K562 (cell line): ENCODE measurements around the gene NFATC1. TPM values are rescaled to one million over a fixed set of nuclear protein-coding genes. Genes with fewer than 3 reads are reported as not detected.

Experiments
- ATAC-seq: fragments of 200-7000 bp; cut with Tn5 transposase; 3 replicates; pipeline ENCODE4 v1.9.1; 2020; ENCODE audit warnings: moderate library complexity
- BruUV-seq: library from RNA; stranded (reverse); fragments of 400-500 nt; replicated peaks from 2 replicates; lab custom pipeline; 2021; lab: Mats Ljungman, UMichigan
- CTCF ChIA-PET: fragments of 300-600 bp; formaldehyde crosslinking; extraction: SDS; loops from one replicate; lab custom pipeline; 2021; ENCODE audit warnings: low intra/inter-chr PET ratio; lab: Yijun Ruan, JAX
- POLR2A ChIA-PET: fragments of 300-600, 350-650 bp; sonication (Branson Sonifier 250); formaldehyde crosslinking; extraction: SDS; loops from one replicate; lab custom pipeline; 2021; ENCODE audit warnings: antibody characterized with exemption, inconsistent platforms; lab: Yijun Ruan, JAX
- DNase-seq, 4 experiments: peaks; one replicate each; pipeline versions ENCODE4 v3.0.0 to v3.0.0-alpha.2; 2011 to 2018; ENCODE audit warnings: low spot score in 3 of 4, mixed read lengths in 3 of 4; ENCODE audit errors: extremely low read depth in 1 of 4
- FAIRE-seq: peaks from 2 replicates; lab custom pipeline; 2011; peaks lifted over from hg19 to GRCh38; lab: Jason Lieb, UNC
- H2AFZ ChIP-seq: 2 replicates; pipeline ENCODE4 v1.6.0; 2011; ENCODE audit warnings: low read depth, low read length, control low read depth, inconsistent platforms
- H3K27ac ChIP-seq: fragments of 200-600 bp; 3 replicates; pipeline ENCODE4 v1.8.0; 2011; ENCODE audit warnings: low read depth, mild to moderate bottlenecking, control low read depth, inconsistent platforms, low read length, moderate library complexity, mixed read lengths; ENCODE audit errors: extremely low read depth
- H3K27me3 ChIP-seq, 2 experiments: fragments of 300-600 bp in 1 of 2; 2 replicates in 1 of 2; 3 replicates in 1 of 2; pipeline versions ENCODE4 v1.6.0 to v1.8.0; 2011; ENCODE audit warnings: inconsistent platforms in 2 of 2, low read length in 2 of 2, mild to moderate bottlenecking in 1 of 2, mixed read lengths in 1 of 2, moderate library complexity in 1 of 2; ENCODE audit not compliant: control insufficient read depth in 2 of 2, insufficient read depth in 2 of 2
- H3K36me3 ChIP-seq: fragments of 300-600 bp; 3 replicates; pipeline ENCODE4 v1.8.0; 2011; ENCODE audit warnings: mild to moderate bottlenecking, low read length, inconsistent platforms; ENCODE audit not compliant: control insufficient read depth, insufficient read depth
- H3K4me1 ChIP-seq, 2 experiments: fragments of 200-600 bp in 1 of 2; replicated peaks in 1 of 2; 2 replicates in 1 of 2; 3 replicates in 1 of 2; pipeline versions ENCODE4 v1.5.1 to v1.8.0; 2011; ENCODE audit warnings: inconsistent platforms in 2 of 2, low read length in 2 of 2, mild to moderate bottlenecking in 1 of 2, mixed read lengths in 1 of 2, moderate library complexity in 1 of 2; ENCODE audit not compliant: control insufficient read depth in 2 of 2, insufficient read depth in 2 of 2
- H3K4me2 ChIP-seq: 2 replicates; pipeline ENCODE4 v1.6.1; 2011; ENCODE audit warnings: low read length, control low read depth, inconsistent platforms, mixed read lengths; ENCODE audit not compliant: insufficient read depth
- H3K4me3 ChIP-seq: fragments of 200-600 bp; sonication (generic), shearing (Covaris generic); 2 replicates; pipeline ENCODE4 v1.5.1; 2016; ENCODE audit warnings: control low read depth, inconsistent platforms
- H3K79me2 ChIP-seq: fragments of 200-600 bp; 3 replicates; pipeline ENCODE4 v1.8.0; 2011; ENCODE audit warnings: low read length, inconsistent platforms; ENCODE audit not compliant: control insufficient read depth, insufficient read depth
- H3K9ac ChIP-seq, 2 experiments: 2 replicates each; pipeline versions ENCODE4 v1.6.0 to v1.6.1; 2011; ENCODE audit warnings: low read depth in 2 of 2, low read length in 2 of 2, control low read depth in 1 of 2, inconsistent platforms in 1 of 2, mild to moderate bottlenecking in 1 of 2, mixed read lengths in 1 of 2; ENCODE audit not compliant: insufficient read depth in 1 of 2
- H3K9me1 ChIP-seq: one replicate; pipeline ENCODE4 v1.6.0; 2011; ENCODE audit warnings: inconsistent platforms, mild to moderate bottlenecking, low read length, moderate library complexity; ENCODE audit not compliant: control insufficient read depth, insufficient read depth
- H3K9me3 ChIP-seq: replicated peaks from 2 replicates; pipeline ENCODE4 v1.5.1; 2011; ENCODE audit warnings: low read depth, low read length, inconsistent platforms; ENCODE audit not compliant: control insufficient read depth, insufficient read depth
- H4K20me1 ChIP-seq: replicated peaks from 2 replicates; pipeline ENCODE4 v1.6.1; 2011; ENCODE audit warnings: low read length, inconsistent platforms, mixed read lengths; ENCODE audit not compliant: control insufficient read depth, insufficient read depth
- ATF7 ChIP-seq: fragments of 450-650 bp; IDR thresholded peaks from 2 replicates; pipeline ENCODE4 v1.7.1; 2014; ENCODE audit warnings: mild to moderate bottlenecking, moderate library complexity
- HDAC3 ChIP-seq: fragments of 450-650 bp; IDR thresholded peaks from 2 replicates; pipeline ENCODE4 v1.6.1; 2018; ENCODE audit warnings: borderline replicate concordance, mild to moderate bottlenecking, moderate library complexity; ENCODE audit not compliant: partially characterized antibody
- IFI16 ChIP-seq: fragments of 250-450 bp; sonication (Bioruptor Pico); IDR thresholded peaks from 2 replicates; pipeline ENCODE4 v2.1.2; 2022; ENCODE audit warnings: mild to moderate bottlenecking, inconsistent platforms
- ILF3 ChIP-seq: fragments of 450-650 bp; IDR thresholded peaks from 2 replicates; pipeline ENCODE4 v1.6.1; 2018; ENCODE audit warnings: antibody characterized with exemption, mild to moderate bottlenecking, moderate library complexity, borderline replicate concordance
- MAZ ChIP-seq, 2 experiments: fragments of 450-650 bp in 1 of 2; sonication (generic) in 1 of 2; formaldehyde crosslinking; IDR thresholded peaks in 1 of 2; conservative IDR thresholded peaks in 1 of 2; 2 replicates each; pipeline versions ENCODE4 v1.4.0 to v1.5.0; 2020; ENCODE audit warnings: mild to moderate bottlenecking in 1 of 2, missing genetic modification reagents in 1 of 2
- SP1 ChIP-seq: sonication (generic); formaldehyde crosslinking; IDR thresholded peaks from 2 replicates; pipeline ENCODE4 v1.8.1; 2022; ENCODE audit warnings: mild to moderate bottlenecking, missing genetic modification reagents
- ZNF174 ChIP-seq: fragments of 250-450 bp; sonication (Bioruptor Pico); IDR thresholded peaks from 2 replicates; pipeline ENCODE4 v1.4.0; 2020; ENCODE audit warnings: mild to moderate bottlenecking
- ZNF699 ChIP-seq: fragments of 250-450 bp; sonication (Bioruptor Pico); IDR thresholded peaks from 2 replicates; pipeline ENCODE4 v1.8.0; 2021; ENCODE audit warnings: mild to moderate bottlenecking, moderate library complexity; ENCODE audit not compliant: insufficient replicate concordance
- WGBS: fragments of 100-300 bp; shearing (Covaris generic); methylation state at CpG from one replicate; pipeline ENCODE4 v1.1.6; 2016; ENCODE audit warnings: low coverage, mixed read lengths; ENCODE audit not compliant: insufficient coverage; ENCODE audit errors: missing lambda C conversion rate; 5-methylcytosine and 5-hydroxymethylcytosine counted together
- in situ Hi-C: fragments of 300-500 bp; cut with MboI; formaldehyde crosslinking; loops from 4 replicates; pipeline ENCODE4 v1.15.0; 2018; ENCODE audit warnings: inconsistent platforms, mixed read lengths
- intact Hi-C: fragments of 100-400 bp; cut with micrococcal nuclease; formaldehyde crosslinking; loops from 2 replicates; pipeline ENCODE4 v1.14.2; 2022
- polyA plus RNA-seq, 8 experiments: library from polyadenylated mRNA; depleted of rRNA in 4 of 8; stranded (reverse) in 5 of 8; unstranded in 3 of 8; fragments of >200 nt; fragmentation: Nextera tagmentation in 2 of 8; fragmentation: Illumina TruSeq in 1 of 8; extraction: Ambion mirVana in 2 of 8; extraction: Trizol in 1 of 8; gene quantifications; 2 replicates each; pipeline versions ENCODE4 v1.2.1 to v1.2.3, GENCODE V29; 2011 to 2014; ENCODE audit warnings: inconsistent platforms in 1 of 8, missing spikeins in 1 of 8
- total RNA-seq, 7 experiments: library from RNA; depleted of rRNA in 6 of 7; stranded (reverse); fragments of >200 nt in 6 of 7; fragmentation: Illumina TruSeq in 2 of 7; extraction: Trizol in 2 of 7; gene quantifications; 2 replicates each; pipeline versions ENCODE4 v1.2.1 to v1.2.3, GENCODE V29; 2011 to 2021; ENCODE audit warnings: low replicate concordance in 1 of 7
- TF ChIP-seq, protein P1 (sequence below): fragments of 250-450 bp; sonication (Bioruptor Pico); IDR thresholded peaks from 2 replicates; pipeline ENCODE4 v1.4.0; 2020
- TF ChIP-seq, protein P2 (sequence below): IDR thresholded peaks from 2 replicates; pipeline ENCODE4 v1.6.1; 2011; ENCODE audit warnings: borderline replicate concordance, low read depth, mild to moderate bottlenecking, moderate library complexity, low read length; ENCODE audit not compliant: insufficient read depth, poor library complexity, severe bottlenecking
- TF ChIP-seq, protein P3 (sequence below), 2 experiments: fragments of 450-650 bp in 1 of 2; sonication (generic) in 1 of 2; formaldehyde crosslinking in 1 of 2; IDR thresholded peaks in 1 of 2; conservative IDR thresholded peaks in 1 of 2; 2 replicates each; pipeline versions ENCODE4 v1.6.1 to v1.8.1; 2016 to 2023; ENCODE audit warnings: mild to moderate bottlenecking in 2 of 2, moderate library complexity in 2 of 2, inconsistent platforms in 1 of 2, missing genetic modification reagents in 1 of 2

The NFATC1 gene
- total and polyA plus RNA-seq, 9 of the 15 experiments (the other 6 are each of a cell fraction or from before 2014, with no cell fraction given), result 1.1 to 16.4 (median 2.5) TPM

DNA sequence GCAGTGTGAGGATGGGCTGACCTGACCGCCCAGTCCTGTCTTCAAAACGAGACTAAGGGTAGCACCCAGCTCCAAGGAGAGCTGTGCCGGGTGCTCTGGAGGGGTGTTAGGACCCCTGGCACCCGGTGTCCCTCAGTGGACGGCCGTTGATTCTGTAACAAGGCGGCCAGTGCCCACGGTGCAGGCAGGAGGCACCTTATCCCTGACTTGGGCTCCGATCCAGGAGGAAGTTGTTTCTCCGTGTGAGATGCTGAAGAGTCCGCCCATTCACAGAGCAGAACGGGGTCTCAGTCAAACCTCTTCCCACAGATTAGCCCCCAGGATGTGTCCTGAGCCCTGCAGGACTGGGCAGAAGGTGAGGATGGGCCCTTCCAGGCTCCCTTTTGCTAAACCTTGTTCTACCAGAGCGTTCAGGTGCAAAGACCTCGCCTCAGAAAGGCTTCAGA lies 123.0 kb downstream of the NFATC1 start:
- intact Hi-C loops, result no loop called here
- Histone ChIP-seq H3K4me3 (no peak overlapping the region), H3K27me3 (no peaks in the 10 kb centered on the region), H2AFZ (no peak overlapping the region), H3K9ac (no peak overlapping the region), H3K9me1 (no peaks in the 10 kb centered on the region), H4K20me1 (no peaks in the 10 kb centered on the region), H3K9me3 (no peaks in the 10 kb centered on the region), H3K4me1 (peaks cover 12 to 36% of the 10 kb centered on the region in 2 experiments; a peak in 4 of 5 replicates), H3K36me3 (no peaks in the 10 kb centered on the region), H3K79me2 (no peaks in the 10 kb centered on the region), H3K27ac (no peak overlapping the region), H3K4me2 (no peak overlapping the region)
- FAIRE-seq (no peak), ATAC-seq (no peak), DNase-seq (no peak)
- no TSS peak for BruUV-seq
- ChIA-PET CTCF (no interaction called here), POLR2A (interaction anchor here (0.6 to 1.6 kb wide), 2 partner anchors 11 to 12 kb away, joined by 3 read pairs; no protein-coding TSS in a partner anchor)
- 81% methylated on average over 9 of the region's 14 CpGs for WGBS
- in situ Hi-C loops, result no loop called here
- TF ChIP-seq SP1 (no peak), ZNF699 (no peak), ILF3 (no peak), HDAC3 (no peak), ATF7 (no peak), ZNF174 (CRISPR knock-in tag) (no peak), IFI16 (CRISPR knock-in tag) (no peak), MAZ (CRISPR knock-in tag; conservative IDR thresholded peaks at IDR 0.05 in 1 of 2, IDR thresholded peaks at IDR 0.05 in 1 of 2) (no peak)
- TF ChIP-seq, protein P1, sequence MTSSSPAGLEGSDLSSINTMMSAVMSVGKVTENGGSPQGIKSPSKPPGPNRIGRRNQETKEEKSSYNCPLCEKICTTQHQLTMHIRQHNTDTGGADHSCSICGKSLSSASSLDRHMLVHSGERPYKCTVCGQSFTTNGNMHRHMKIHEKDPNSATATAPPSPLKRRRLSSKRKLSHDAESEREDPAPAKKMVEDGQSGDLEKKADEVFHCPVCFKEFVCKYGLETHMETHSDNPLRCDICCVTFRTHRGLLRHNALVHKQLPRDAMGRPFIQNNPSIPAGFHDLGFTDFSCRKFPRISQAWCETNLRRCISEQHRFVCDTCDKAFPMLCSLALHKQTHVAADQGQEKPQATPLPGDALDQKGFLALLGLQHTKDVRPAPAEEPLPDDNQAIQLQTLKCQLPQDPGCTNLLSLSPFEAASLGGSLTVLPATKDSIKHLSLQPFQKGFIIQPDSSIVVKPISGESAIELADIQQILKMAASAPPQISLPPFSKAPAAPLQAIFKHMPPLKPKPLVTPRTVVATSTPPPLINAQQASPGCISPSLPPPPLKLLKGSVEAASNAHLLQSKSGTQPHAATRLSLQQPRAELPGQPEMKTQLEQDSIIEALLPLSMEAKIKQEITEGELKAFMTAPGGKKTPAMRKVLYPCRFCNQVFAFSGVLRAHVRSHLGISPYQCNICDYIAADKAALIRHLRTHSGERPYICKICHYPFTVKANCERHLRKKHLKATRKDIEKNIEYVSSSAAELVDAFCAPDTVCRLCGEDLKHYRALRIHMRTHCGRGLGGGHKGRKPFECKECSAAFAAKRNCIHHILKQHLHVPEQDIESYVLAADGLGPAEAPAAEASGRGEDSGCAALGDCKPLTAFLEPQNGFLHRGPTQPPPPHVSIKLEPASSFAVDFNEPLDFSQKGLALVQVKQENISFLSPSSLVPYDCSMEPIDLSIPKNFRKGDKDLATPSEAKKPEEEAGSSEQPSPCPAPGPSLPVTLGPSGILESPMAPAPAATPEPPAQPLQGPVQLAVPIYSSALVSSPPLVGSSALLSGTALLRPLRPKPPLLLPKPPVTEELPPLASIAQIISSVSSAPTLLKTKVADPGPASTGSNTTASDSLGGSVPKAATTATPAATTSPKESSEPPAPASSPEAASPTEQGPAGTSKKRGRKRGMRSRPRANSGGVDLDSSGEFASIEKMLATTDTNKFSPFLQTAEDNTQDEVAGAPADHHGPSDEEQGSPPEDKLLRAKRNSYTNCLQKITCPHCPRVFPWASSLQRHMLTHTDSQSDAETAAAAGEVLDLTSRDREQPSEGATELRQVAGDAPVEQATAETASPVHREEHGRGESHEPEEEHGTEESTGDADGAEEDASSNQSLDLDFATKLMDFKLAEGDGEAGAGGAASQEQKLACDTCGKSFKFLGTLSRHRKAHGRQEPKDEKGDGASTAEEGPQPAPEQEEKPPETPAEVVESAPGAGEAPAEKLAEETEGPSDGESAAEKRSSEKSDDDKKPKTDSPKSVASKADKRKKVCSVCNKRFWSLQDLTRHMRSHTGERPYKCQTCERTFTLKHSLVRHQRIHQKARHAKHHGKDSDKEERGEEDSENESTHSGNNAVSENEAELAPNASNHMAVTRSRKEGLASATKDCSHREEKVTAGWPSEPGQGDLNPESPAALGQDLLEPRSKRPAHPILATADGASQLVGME (CRISPR knock-in tag), result no peak
- TF ChIP-seq, protein P2, sequence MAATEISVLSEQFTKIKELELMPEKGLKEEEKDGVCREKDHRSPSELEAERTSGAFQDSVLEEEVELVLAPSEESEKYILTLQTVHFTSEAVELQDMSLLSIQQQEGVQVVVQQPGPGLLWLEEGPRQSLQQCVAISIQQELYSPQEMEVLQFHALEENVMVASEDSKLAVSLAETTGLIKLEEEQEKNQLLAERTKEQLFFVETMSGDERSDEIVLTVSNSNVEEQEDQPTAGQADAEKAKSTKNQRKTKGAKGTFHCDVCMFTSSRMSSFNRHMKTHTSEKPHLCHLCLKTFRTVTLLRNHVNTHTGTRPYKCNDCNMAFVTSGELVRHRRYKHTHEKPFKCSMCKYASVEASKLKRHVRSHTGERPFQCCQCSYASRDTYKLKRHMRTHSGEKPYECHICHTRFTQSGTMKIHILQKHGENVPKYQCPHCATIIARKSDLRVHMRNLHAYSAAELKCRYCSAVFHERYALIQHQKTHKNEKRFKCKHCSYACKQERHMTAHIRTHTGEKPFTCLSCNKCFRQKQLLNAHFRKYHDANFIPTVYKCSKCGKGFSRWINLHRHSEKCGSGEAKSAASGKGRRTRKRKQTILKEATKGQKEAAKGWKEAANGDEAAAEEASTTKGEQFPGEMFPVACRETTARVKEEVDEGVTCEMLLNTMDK, result no peak
- TF ChIP-seq, protein P3, sequence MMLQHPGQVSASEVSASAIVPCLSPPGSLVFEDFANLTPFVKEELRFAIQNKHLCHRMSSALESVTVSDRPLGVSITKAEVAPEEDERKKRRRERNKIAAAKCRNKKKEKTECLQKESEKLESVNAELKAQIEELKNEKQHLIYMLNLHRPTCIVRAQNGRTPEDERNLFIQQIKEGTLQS (IDR thresholded peaks at IDR 0.05), result no peak
- TF ChIP-seq, protein P3 (CRISPR knock-in tag; conservative IDR thresholded peaks at IDR 0.05), result no peak
